SK-N-SH treated with all-trans-retinoic acid at 6 μM for 48 hours (cell line): ENCODE results near the gene FERMT2.

ENCODE experiments used
- BACH2 ChIP-seq: fragments of 250-450 bp; sonication (Bioruptor Pico); IDR thresholded peaks from 2 replicates; pipeline ENCODE4 v1.9.0; 2021; ENCODE audit warnings: mild to moderate bottlenecking, borderline replicate concordance
- CREB5 ChIP-seq: fragments of 250-450 bp; sonication (Bioruptor Pico); IDR thresholded peaks from 2 replicates; pipeline ENCODE4 v1.5.1; 2020; ENCODE audit warnings: low read depth, mild to moderate bottlenecking, moderate library complexity
- CSDC2 ChIP-seq: fragments of 250-450 bp; sonication (Bioruptor Pico); IDR thresholded peaks from 2 replicates; pipeline ENCODE4 v1.5.0; 2020; ENCODE audit warnings: mild to moderate bottlenecking, moderate library complexity
- OSR1 ChIP-seq: fragments of 250-450 bp; sonication (Bioruptor Pico); IDR thresholded peaks from 2 replicates; pipeline ENCODE4 v1.8.0; 2022; ENCODE audit warnings: moderate library complexity, mild to moderate bottlenecking, inconsistent platforms
- PATZ1 ChIP-seq: fragments of 250-450 bp; sonication (Bioruptor Pico); IDR thresholded peaks from 2 replicates; pipeline ENCODE4 v1.8.0; 2020; ENCODE audit warnings: mild to moderate bottlenecking, moderate library complexity, borderline replicate concordance
- POU6F1 ChIP-seq: fragments of 250-450 bp; sonication (Bioruptor Pico); IDR thresholded peaks from 2 replicates; pipeline ENCODE4 v1.8.0; 2021; ENCODE audit warnings: low read depth, mild to moderate bottlenecking, moderate library complexity, borderline replicate concordance
- RARB ChIP-seq: fragments of 250-450 bp; sonication (Bioruptor Pico); IDR thresholded peaks from 2 replicates; pipeline ENCODE4 v1.8.0; 2021; ENCODE audit warnings: mild to moderate bottlenecking, moderate library complexity
- TCF4 ChIP-seq: fragments of 250-450 bp; sonication (Bioruptor Pico); IDR thresholded peaks from 2 replicates; pipeline ENCODE4 v1.8.0; 2021; ENCODE audit warnings: mild to moderate bottlenecking, moderate library complexity, borderline replicate concordance
- ZC3H10 ChIP-seq: fragments of 250-450 bp; sonication (Bioruptor Pico); IDR thresholded peaks from 2 replicates; pipeline ENCODE4 v1.5.1; 2021; ENCODE audit warnings: mild to moderate bottlenecking, moderate library complexity
- ZFP3 ChIP-seq: fragments of 250-450 bp; sonication (Bioruptor Pico); IDR thresholded peaks from 2 replicates; pipeline ENCODE4 v1.5.0; 2020; ENCODE audit warnings: mild to moderate bottlenecking, moderate library complexity
- ZFP30 ChIP-seq: fragments of 450-650 bp; formaldehyde crosslinking; IDR thresholded peaks from 2 replicates; pipeline ENCODE4 v1.5.0; 2022; ENCODE audit warnings: mild to moderate bottlenecking, moderate library complexity
- ZNF565 ChIP-seq: fragments of 450-650 bp; formaldehyde crosslinking; conservative IDR thresholded peaks from 2 replicates; pipeline ENCODE4 v1.5.0; 2020; ENCODE audit warnings: low read depth, mild to moderate bottlenecking, moderate library complexity
- ZNF70 ChIP-seq: fragments of 450-650 bp; formaldehyde crosslinking; IDR thresholded peaks from 2 replicates; pipeline ENCODE4 v1.5.0; 2020; ENCODE audit warnings: mild to moderate bottlenecking, moderate library complexity

- TF ChIP-seq ZNF565 (CRISPR knock-in tag) (no peak), RARB (CRISPR knock-in tag) (no peak), POU6F1 (CRISPR knock-in tag) (no peak), BACH2 (CRISPR knock-in tag) (no peak), CREB5 (CRISPR knock-in tag) (no peak), PATZ1 (CRISPR knock-in tag) (no peak), ZNF70 (CRISPR knock-in tag) (no peak), ZC3H10 (CRISPR knock-in tag) (no peak), CSDC2 (no peak), ZFP30 (no peak), TCF4 (CRISPR knock-in tag) (no peak), ZFP3 (no peak), OSR1 (no peak)
Observed at GRCh38 chr14:52992236-52992870, 41.5 kb upstream of the FERMT2 start.
